Measurements from ENCODE around the gene GPRIN2. TPM values are rescaled to one million over a fixed set of nuclear protein-coding genes. Genes with fewer than 3 reads are reported as not detected.
"Not testable (repeated sequence)": the region's sequence is repeated elsewhere in the genome, so short reads cannot be mapped to it uniquely, and the experiment has no call there.

GPRIN2 gene
- total RNA-seq, 1 experiment from 2014 or later: not detected

DNA sequence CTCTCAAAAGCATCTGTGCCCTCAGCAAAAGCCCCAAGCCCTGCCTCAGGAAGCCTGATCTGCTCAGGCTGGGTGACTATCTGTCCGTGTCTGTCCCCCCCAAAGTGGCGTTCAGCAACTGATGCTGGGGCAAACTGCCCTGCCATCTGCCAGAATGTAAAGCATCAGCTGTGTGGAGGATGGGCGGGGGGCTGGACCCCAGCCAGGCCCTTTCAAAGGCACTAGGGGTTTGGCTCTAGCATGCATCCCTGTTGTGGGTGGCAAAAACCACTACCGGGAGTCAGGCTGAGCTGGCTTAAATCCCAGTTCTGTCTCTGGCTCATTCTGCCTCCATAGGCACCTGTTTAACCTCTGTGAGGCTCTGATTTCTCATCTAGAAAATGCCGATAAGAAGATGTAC is 35.5 kb downstream of the GPRIN2 start:
- DNase-seq (ENCODE audit: low read depth): peak; percentile 85

GRCh38 chr10:46520381-46520780 is 36.1 kb downstream of the GPRIN2 start:
- DNase-seq (ENCODE audit: low read depth): no peak

DNA sequence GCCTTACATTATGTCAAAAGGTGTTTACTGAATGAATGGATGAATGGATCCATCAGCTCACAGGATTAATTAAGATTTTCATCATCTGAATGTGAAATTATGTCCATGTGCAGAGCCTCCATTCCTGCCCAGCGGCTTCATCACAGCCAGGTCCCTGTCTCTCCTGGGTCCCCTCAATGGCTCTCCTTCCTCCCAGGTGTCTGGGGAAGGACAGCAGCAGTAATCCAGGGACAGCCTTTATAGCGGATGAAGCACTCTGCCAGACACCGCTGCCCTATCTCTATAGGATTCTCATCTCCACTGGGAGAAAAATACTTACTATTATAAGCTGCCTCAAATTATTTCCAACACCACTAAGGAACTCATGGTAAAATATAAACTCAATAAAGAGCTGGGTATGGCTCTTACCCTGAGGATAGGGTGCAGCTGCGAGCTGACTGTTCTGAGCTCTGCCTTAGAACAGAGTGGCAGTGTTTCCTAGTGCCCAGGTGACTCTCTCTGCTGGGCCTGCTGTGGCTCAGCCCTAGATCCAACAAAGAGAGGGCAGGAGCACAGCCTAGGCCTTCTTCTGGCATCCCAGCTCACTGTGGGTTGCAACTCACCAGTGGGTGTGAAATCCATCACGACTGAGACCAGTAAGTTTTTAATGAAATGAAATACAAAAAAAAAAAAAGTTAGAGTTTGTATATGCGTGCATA is 38.3 kb downstream of the GPRIN2 start:
- no peak for DNase-seq (ENCODE audit: low read depth)

DNA sequence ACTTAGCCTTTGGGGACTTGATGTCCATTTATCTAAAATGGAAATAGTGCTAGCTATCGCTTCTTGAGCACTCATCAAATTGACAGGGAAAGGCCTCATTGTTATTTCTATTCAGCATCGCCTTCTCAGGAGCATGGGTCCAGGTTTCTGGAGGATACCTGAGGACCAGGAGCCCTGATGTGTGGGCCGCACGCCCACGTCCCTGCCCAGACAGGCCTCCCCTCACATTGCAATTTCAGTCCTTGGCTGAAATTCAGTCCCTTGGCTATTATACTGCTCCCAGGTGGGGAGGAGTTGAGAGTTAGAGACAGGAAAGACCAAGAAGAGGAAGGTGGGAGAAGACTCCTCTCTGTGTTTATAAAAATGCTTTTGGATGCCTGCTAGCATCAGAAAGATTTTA is 38.9 kb downstream of the GPRIN2 start:
- no peak for DNase-seq (ENCODE audit: low read depth)

GRCh38 chr10:46516660-46517416 is 39.6 kb downstream of the GPRIN2 start:
- peak; percentile 86 for DNase-seq (ENCODE audit: low read depth)

GRCh38 chr10:46515793-46516192 is 40.7 kb downstream of the GPRIN2 start:
- DNase-seq (ENCODE audit: low read depth): no peak

GRCh38 chr10:46515366-46515765 is 41.1 kb downstream of the GPRIN2 start:
- no peak for DNase-seq (ENCODE audit: low read depth)

DNA sequence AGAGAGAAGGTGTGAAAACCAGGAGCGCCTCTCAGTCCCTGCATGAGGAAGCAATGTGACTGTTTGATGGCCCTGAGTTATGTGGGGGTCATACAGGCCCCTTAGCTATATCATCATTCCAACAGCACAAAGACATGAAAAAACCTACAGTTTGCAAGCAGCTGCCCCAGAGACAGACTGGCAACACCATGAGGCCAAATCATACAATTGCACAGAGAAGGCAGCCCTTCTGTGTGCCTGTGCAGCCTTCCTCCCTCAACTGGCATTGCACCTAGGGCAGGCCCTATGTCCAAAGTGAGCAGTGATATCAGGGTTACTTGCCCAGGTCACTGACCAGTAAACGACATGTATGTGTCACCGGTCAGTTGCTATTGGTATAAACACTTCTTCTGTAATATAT is 41.6 kb downstream of the GPRIN2 start:
- no peak for DNase-seq (ENCODE audit: low read depth)

DNA sequence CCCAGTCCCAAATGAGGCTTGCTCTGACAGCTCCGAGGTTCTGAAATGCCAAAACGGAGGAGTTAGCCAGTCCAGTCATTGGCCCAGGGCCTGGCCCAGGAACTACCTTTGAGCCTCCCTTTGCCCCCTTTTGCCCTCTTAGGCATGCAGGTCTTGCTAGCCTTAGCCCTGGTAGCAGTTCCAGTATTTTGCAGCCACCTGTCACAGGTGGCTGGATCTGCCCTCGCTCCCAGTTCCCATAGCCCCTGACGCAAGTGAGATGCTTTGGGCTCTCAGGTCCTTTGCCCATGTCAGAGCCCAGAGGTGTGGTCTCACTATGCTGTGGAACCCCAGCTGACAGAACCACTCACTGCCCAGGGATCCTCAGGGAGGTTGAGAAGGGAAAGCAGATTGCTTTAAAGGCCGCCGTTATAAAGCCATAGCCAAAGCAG is 42.0 kb downstream of the GPRIN2 start:
- DNase-seq (ENCODE audit: low read depth): no peak

GRCh38 chr10:46513333-46513732 is 43.1 kb downstream of the GPRIN2 start:
- DNase-seq (ENCODE audit: low read depth): not testable (repeated sequence)

DNA sequence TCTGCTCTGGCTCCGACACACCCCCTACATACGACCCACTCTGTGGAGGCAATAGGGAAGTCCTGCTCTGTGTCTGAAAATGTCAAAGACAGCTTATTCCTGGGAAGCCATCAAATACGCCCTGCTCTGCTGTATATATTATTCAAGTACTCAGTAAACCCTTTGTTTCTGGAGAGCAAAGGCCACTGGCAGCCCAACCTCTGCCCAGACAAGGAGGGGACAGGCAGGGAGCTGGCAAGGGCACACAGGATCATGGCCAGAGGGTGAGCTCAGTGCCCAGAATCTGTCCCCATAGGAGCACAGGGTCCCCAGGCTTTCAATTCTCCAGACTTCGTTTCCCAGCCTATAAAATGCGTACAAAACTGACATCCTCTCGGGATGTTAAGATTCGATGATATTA is 43.7 kb downstream of the GPRIN2 start:
- not testable (repeated sequence) for DNase-seq (ENCODE audit: low read depth)

DNA sequence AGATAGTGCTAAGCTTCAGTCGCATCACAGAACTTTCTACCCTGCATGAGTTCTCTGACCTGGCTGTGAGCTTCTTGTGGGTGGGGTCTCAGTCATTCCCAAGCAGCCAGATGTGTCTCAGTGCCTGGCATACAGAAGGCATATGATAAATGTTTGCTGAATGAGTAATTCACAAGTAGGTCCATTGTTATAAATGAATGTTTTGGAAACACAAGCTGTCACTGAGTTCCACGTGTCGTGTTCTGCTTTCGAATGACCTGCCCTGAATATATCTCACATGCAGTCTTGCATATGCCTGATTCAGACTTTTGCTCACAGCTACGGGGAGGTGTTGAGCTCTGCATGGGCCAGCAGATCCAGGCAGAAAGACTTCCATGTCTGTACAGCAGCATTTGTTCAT is 44.5 kb downstream of the GPRIN2 start:
- DNase-seq (ENCODE audit: low read depth): not testable (repeated sequence)

Other genes with a start within 250 kb of the GPRIN2 start
- not detected in 2 replicates for gene ANXA8L1, start 180.9 kb downstream of the GPRIN2 start, total RNA-seq (2014; rRNA removed)
- gene NPY4R, start 90.7 kb downstream of the GPRIN2 start, total RNA-seq (2014; rRNA removed): not detected in 2 replicates
- gene SYT15, start 22.5 kb upstream of the GPRIN2 start, total RNA-seq (2014; rRNA removed): under 0.01 TPM in 1 of 2 replicates, not detected in the other